ENCODE measurements around the gene LRRTM1.

DNA sequence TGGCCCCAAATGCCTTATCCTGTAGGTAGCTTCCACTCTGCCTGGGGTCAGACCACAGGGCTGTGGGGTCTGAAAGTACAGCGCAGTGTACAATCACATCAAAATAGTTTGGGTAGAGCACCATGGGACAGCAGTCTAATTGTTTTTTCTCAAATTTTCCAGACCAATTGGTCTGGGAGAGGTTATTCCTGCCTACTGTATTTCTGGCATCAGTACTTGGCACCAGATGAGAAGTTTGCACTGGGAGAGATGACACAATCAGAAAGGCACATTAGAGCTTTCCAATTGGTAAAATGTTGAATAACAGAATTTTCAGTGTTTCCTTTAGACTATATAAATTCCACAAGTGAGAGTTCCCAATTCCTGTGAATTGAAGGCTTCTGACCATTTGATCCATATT lies 30.9 kb upstream of the LRRTM1 start:
- TF ChIP-seq POLR2A (IDR thresholded peaks at IDR 0.05; ENCODE audit: low read depth, low read length) = no peak
- no peak for TF ChIP-seq TAF1 (IDR thresholded peaks at IDR 0.05; ENCODE audit: borderline replicate concordance, low read depth, low read length)
- TF ChIP-seq POLR2AphosphoS5 (IDR thresholded peaks at IDR 0.05; ENCODE audit: low read depth, low read length) = no peak
